A549 (cell line): ENCODE results near the gene UCP3.

ENCODE experiments used
- NPAS2 ChIP-seq: fragments of 250-450 bp; sonication (Bioruptor Pico); IDR thresholded peaks from 2 replicates; pipeline ENCODE4 v1.8.0; 2022; ENCODE audit warnings: mild to moderate bottlenecking, moderate library complexity, borderline replicate concordance
- RAD21 ChIP-seq, 2 experiments: fragments of >200 bp in 1 of 2; sonication (Bioruptor Twin) in 1 of 2; formaldehyde crosslinking in 1 of 2; IDR thresholded peaks in 1 of 2; conservative IDR thresholded peaks in 1 of 2; 2 replicates in 1 of 2; 3 replicates in 1 of 2; pipeline ENCODE4 v1.6.1; 2012 to 2018; ENCODE audit warnings: inconsistent platforms in 1 of 2
- RNF2 ChIP-seq: fragments of 200-600 bp; sonication (generic); IDR thresholded peaks from 2 replicates; pipeline ENCODE4 v1.6.1; 2016; ENCODE audit warnings: low read depth, mild to moderate bottlenecking, antibody characterized with exemption, moderate library complexity, borderline replicate concordance
- TF ChIP-seq, protein P1 (sequence below): fragments of >200 bp; sonication (Bioruptor Twin); formaldehyde crosslinking; IDR thresholded peaks from 3 replicates; pipeline ENCODE4 v1.5.1; 2016

DNA sequence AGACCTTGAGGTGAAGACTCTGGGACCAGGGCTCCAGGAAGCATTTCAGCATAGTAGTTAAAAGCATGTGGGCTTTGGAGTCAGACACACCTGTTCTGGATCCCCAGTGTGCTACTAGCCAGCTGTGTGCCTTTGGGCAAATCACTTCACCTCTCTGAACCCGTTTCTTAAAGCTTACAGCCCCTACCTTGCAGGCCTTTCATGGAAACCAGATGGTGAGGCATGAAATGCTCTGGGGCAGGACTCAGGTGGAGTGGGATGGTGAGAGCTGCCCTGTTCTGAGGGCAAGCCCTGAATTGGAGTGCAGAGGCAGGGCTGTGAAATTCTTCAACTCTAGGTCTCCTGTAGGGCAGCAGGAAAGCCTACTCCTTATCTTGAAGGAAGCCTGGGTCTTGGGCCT is 36.7 kb downstream of the UCP3 start:
- TF ChIP-seq NPAS2: no peak
- TF ChIP-seq RNF2: no peak
- TF ChIP-seq, protein P1, sequence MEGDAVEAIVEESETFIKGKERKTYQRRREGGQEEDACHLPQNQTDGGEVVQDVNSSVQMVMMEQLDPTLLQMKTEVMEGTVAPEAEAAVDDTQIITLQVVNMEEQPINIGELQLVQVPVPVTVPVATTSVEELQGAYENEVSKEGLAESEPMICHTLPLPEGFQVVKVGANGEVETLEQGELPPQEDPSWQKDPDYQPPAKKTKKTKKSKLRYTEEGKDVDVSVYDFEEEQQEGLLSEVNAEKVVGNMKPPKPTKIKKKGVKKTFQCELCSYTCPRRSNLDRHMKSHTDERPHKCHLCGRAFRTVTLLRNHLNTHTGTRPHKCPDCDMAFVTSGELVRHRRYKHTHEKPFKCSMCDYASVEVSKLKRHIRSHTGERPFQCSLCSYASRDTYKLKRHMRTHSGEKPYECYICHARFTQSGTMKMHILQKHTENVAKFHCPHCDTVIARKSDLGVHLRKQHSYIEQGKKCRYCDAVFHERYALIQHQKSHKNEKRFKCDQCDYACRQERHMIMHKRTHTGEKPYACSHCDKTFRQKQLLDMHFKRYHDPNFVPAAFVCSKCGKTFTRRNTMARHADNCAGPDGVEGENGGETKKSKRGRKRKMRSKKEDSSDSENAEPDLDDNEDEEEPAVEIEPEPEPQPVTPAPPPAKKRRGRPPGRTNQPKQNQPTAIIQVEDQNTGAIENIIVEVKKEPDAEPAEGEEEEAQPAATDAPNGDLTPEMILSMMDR: no peak
- no peak for TF ChIP-seq RAD21 (conservative IDR thresholded peaks at IDR 0.05 in 1 of 2, IDR thresholded peaks at IDR 0.05 in 1 of 2)
